GM18873 (cell line): ENCODE data around the gene MAP3K21.

ENCODE experiments used
- ATAC-seq: cut with Tn5 transposase; IDR thresholded peaks from one replicate; pipeline ENCODE4 v1.9.1; 2021; ENCODE audit warnings: mild to moderate bottlenecking, moderate library complexity, moderate number of reproducible peaks; ENCODE audit not compliant: unreplicated experiment, low FRiP score

Gene MAP3K21

GRCh38 chr1:233357595-233358397, 30.3 kb downstream of the MAP3K21 start:
- ATAC-seq = no peak

GRCh38 chr1:233359431-233359830, 31.9 kb downstream of the MAP3K21 start:
- ATAC-seq = no peak

DNA sequence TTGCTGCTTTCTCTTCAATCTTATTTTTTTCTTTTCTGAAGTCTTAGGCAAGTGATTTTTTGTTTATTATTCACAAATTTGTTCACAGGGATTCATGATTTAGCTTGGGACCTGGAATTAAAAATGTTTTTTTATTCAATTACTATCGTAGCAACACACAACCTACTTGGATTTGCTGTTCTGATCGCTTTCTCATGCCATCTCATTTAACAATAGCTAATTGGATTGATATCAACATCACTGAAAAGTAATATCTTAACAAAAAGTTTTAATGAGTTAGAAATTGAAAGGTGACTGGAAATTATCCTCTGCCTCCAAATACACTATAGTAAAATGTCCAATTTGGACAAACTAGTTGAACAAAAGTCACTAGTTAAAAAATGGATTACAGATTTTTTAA, 32.4 kb downstream of the MAP3K21 start:
- ATAC-seq = no peak

DNA sequence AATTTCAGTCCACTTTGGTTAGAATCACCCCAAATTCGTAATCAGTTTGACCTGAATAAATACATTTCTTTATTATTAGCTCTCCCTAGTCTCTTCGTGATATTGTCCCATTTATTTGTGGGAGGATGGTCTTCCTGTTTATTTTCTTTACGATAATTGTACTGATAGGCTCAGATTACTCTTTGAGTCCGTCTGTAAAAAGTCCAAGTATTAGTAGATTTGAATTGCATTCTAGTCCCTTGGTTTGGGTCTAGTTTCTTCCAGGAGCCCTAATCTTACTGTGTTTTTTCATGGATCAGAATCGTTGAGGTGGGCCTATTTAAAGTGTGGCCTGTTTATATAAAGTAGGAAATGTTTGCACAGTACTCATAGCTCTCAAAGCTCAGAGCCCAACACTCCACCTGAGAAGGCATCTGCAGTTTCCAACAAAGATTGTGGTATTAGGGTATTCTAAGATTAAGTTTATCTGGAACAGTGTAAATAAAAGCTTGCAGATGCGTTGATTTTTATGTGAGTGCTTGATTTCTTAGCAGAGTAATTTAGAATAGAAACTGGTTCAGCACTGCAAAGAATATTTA, 33.1 kb downstream of the MAP3K21 start:
- ATAC-seq = no peak

GRCh38 chr1:233361876-233362275, 34.4 kb downstream of the MAP3K21 start:
- no peak for ATAC-seq

DNA sequence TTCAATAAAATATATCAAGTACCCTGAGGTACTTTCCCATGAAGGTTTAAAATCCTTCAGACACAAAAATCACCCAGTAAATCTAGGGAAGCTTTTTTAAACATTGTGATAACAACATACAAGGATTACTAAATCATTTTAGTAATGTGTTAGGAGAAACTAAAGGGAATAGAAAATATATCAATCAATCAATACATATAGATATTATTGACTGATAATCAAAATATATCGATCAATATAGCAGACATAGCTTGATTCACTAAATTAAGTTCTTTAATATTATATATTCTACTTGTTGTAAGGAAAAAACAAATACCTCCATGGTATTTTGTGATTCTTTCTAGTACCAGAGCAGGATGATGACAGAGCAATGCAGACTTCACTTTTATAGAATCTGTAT, 35.2 kb downstream of the MAP3K21 start:
- ATAC-seq = no peak

- ATAC-seq = no peak
These were observed 36.5 kb downstream of the MAP3K21 start for GRCh38 chr1:233364026-233364425.

- no peak for ATAC-seq
These were observed 37.4 kb downstream of the MAP3K21 start for GRCh38 chr1:233364695-233365539.

DNA sequence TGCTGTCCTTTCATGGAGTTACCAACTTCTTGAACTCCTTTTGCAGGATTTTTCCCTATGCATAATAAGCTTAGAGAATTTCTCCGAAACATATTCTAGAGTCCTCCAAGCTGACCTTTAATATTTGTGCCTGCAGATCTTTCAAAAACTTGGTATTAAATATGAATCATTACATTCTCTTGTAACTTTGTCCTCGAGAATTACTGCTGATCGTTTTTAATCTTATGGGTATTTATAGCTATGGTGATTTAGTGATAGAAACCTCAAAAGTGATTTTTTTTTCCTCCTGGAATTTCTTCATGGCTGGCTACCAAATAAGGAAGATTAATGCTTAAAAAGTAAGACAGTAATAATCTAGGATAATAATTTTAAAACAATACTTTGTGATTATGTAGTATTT, 39.1 kb downstream of the MAP3K21 start:
- ATAC-seq = no peak

DNA sequence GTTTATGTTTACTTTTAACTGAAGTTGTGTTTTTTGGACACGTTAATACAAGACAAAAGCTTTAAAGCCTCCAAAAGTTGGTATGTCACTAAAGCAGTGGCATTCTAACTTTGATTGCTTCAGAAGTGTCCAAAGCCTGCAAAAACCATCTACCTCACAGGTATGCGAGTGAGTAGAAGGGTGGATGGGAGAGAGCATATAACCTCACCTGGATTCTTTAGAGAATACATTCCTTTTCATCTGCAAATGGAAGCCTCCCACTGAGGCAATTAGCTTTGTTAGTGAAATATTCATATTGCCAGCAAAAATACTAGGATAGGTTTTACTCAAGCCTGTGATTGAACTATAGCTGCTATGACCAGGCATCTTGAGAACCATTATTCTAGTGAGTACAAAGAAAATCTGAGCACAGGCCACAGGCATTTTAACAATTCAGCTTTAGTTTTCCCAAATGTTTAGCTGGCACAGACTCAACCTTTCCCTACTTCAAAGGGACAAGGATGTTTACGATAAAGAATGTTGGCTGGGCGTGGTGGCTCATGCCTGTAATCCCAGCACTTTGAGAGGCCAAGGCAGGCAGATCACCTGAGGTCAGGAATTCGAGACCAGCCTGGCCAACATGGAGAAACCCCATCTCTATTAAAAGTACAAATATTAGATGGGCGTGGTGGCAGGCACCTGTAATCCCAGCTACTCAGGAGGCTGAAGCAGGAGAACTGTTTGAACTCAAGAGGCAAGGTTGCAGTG, 39.7 kb downstream of the MAP3K21 start:
- no peak for ATAC-seq

- no peak for ATAC-seq
These were observed 40.7 kb downstream of the MAP3K21 start for GRCh38 chr1:233368106-233368788.

DNA sequence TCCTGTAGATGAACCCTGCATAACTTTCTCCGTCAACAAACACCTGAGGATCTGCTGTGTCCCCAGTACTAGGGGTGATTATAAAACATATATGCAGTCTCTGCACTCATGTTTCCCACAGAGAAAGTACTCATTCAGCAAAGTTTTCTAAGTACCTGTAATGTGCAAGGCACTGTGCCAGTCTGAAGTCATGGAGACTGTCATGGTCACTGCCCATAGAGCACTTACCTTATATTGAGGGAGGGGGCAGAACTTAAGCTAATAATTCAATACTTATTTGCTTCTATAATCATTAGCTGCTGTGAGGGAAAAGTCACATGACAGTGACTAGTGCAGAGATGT, 41.2 kb downstream of the MAP3K21 start:
- no peak for ATAC-seq

- ATAC-seq = no peak
These were observed 44.9 kb downstream of the MAP3K21 start for GRCh38 chr1:233372218-233373120.

DNA sequence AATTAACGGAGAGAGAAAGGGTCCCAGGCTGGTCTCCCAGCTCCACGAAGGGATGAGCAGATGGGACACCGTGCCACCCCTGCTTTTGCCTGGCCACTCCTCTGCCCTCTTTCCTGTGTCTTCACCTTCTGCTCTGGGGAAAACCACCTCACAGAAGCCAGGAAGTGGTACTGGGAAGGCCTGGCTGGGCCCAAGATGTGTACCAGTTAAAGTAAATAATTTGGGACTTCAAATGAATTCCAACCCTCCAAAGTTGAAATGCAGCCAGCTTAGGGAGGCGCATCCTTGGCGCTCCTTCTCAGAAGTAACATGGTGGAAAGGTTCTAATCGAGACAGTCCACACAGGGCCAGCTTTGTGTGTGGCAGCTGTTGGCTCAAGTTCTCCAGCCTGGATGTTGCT, 45.7 kb downstream of the MAP3K21 start:
- no peak for ATAC-seq

- ATAC-seq = no peak
These were observed 48.1 kb downstream of the MAP3K21 start for GRCh38 chr1:233375653-233376052.

GRCh38 chr1:233376382-233377110, 49.0 kb downstream of the MAP3K21 start:
- no peak for ATAC-seq

DNA sequence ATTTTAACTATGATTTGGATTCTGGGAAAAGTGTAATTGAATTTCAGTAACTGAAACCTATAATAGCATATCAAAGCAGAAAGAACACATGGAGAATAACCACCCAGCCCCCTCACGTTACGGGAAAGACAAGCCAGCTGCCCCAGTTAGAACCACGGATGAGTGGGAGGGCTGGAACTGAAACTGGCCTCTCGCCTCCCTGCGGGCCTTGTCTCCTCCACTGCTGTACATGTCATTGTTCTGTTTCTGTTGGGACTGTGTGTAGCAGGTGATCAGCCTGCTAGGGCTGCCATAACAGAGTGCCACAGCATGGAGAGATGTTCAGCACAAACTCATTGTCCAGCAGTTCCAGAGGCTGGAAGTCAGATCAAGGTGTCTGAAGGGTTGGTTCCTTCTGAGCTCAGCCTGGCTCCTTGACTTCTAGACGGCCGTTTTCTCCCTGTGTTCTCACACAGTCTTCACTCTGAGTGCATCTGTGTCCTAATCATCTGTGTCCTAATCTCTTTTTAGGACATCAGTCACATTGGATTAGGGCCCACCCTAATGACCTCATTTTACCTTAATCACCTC, 52.4 kb downstream of the MAP3K21 start:
- peak; percentile 61 for ATAC-seq

- no peak for ATAC-seq
These were observed 54.3 kb downstream of the MAP3K21 start for GRCh38 chr1:233381806-233382205.
